Keratinocyte (primary cell): ENCODE results near the gene GLRB. TPM values are rescaled to one million over a fixed set of nuclear protein-coding genes. Genes with fewer than 3 reads are reported as not detected.
A peak's percentile ranks its signal among the peaks of the same experiment; 100 is the strongest.
"Not testable (repeated sequence)": the region's sequence is repeated elsewhere in the genome, so short reads cannot be mapped to it uniquely, and the experiment has no call there.

Experiments used
- DNase-seq: peaks from one replicate; pipeline ENCODE4 v3.0.0-alpha.2; 2011; ENCODE audit warnings: low read depth, missing footprints, low spot score
- FAIRE-seq: peaks from 2 replicates; lab custom pipeline; 2011; peaks lifted over from hg19 to GRCh38; lab: Jason Lieb, UNC
- H2AFZ ChIP-seq: 2 replicates; pipeline ENCODE4 v1.6.0; 2012; ENCODE audit warnings: low read length, control low read depth, inconsistent platforms; ENCODE audit not compliant: control insufficient read depth
- H3K27ac ChIP-seq: 2 replicates; pipeline ENCODE4 v1.5.1; 2011; ENCODE audit warnings: low read length; ENCODE audit not compliant: control insufficient read depth, insufficient read depth
- H3K27me3 ChIP-seq: 3 replicates; pipeline ENCODE4 v1.6.0; 2011; ENCODE audit warnings: low read length; ENCODE audit not compliant: control insufficient read depth, insufficient read depth; ENCODE audit errors: extremely low read depth
- H3K36me3 ChIP-seq, 2 experiments: 2 replicates in 1 of 2; 3 replicates in 1 of 2; pipeline ENCODE4 v1.5.1; 2011; ENCODE audit warnings: low read length in 2 of 2, mild to moderate bottlenecking in 1 of 2; ENCODE audit not compliant: control insufficient read depth in 2 of 2, insufficient read depth in 2 of 2; ENCODE audit errors: extremely low read depth in 1 of 2
- H3K4me1 ChIP-seq: 3 replicates; pipeline ENCODE4 v1.5.1; 2011; ENCODE audit warnings: low read length; ENCODE audit not compliant: control insufficient read depth, insufficient read depth; ENCODE audit errors: extremely low read depth
- H3K4me2 ChIP-seq: 3 replicates; pipeline ENCODE4 v1.6.0; 2011; ENCODE audit warnings: low read depth, low read length; ENCODE audit not compliant: control insufficient read depth, insufficient read depth; ENCODE audit errors: extremely low read depth
- H3K4me3 ChIP-seq, 3 experiments: fragments of 200-600 bp in 1 of 3; sonication (generic) in 1 of 3; 2 replicates in 2 of 3; 3 replicates in 1 of 3; pipeline ENCODE4 v1.5.1; 2011 to 2016; ENCODE audit warnings: low read length in 3 of 3, mild to moderate bottlenecking in 3 of 3, control low read depth in 2 of 3, inconsistent platforms in 1 of 3, low read depth in 1 of 3, mixed read lengths in 1 of 3, mixed run types in 1 of 3, moderate library complexity in 1 of 3; ENCODE audit not compliant: control insufficient read depth in 2 of 3, insufficient read depth in 2 of 3; ENCODE audit errors: extremely low read depth in 1 of 3
- H3K79me2 ChIP-seq: 2 replicates; pipeline ENCODE4 v1.6.0; 2012; ENCODE audit warnings: low read length; ENCODE audit not compliant: control insufficient read depth, insufficient read depth
- H3K9ac ChIP-seq: 3 replicates; pipeline ENCODE4 v1.6.0; 2011; ENCODE audit warnings: low read length; ENCODE audit not compliant: control insufficient read depth, insufficient read depth; ENCODE audit errors: extremely low read depth
- H3K9me1 ChIP-seq: 3 replicates; pipeline ENCODE4 v1.6.0; 2011; ENCODE audit warnings: low read length; ENCODE audit not compliant: control insufficient read depth, insufficient read depth; ENCODE audit errors: extremely low read depth
- H3K9me3 ChIP-seq: 2 replicates; pipeline ENCODE4 v1.5.1; 2012; ENCODE audit warnings: low read depth, low read length; ENCODE audit not compliant: control insufficient read depth
- H4K20me1 ChIP-seq: 3 replicates; pipeline ENCODE4 v1.6.0; 2011; ENCODE audit warnings: low read length; ENCODE audit not compliant: control insufficient read depth, insufficient read depth; ENCODE audit errors: extremely low read depth
- EZH2 ChIP-seq: IDR thresholded peaks from one replicate; pipeline ENCODE4 v1.6.1; 2012; ENCODE audit warnings: inconsistent platforms, mild to moderate bottlenecking, low read length, moderate library complexity
- dilution Hi-C: fragments of 300-500 bp; cut with MboI; formaldehyde crosslinking; loops from one replicate; pipeline ENCODE4 v1.7.0; 2020; ENCODE audit warnings: low sequenced_read_pairs; ENCODE audit not compliant: extremely low pct_ligation_motif_present
- polyA plus RNA-seq, 5 experiments: library from polyadenylated mRNA; depleted of rRNA in 3 of 5; stranded (reverse) in 3 of 5; stranded (forward) in 1 of 5; unstranded in 1 of 5; fragments of >200 nt; gene quantifications; 1 replicate in 1 of 5; 2 replicates in 3 of 5; 3 replicates in 1 of 5; pipeline versions ENCODE4 v1.2.1 to v1.2.3, GENCODE V29; 2011 to 2012; ENCODE audit warnings: missing spikeins in 2 of 5, low read depth in 1 of 5, low replicate concordance in 1 of 5
- TF ChIP-seq, protein P1 (sequence below), 3 experiments: IDR thresholded peaks in 1 of 3; conservative IDR thresholded peaks in 1 of 3; optimal IDR thresholded peaks in 1 of 3; 2 replicates in 2 of 3; 3 replicates in 1 of 3; pipeline versions ENCODE3 to v1.5.1; 2011; ENCODE audit warnings: low read length in 3 of 3, mild to moderate bottlenecking in 3 of 3, moderate library complexity in 2 of 3, control low read depth in 1 of 3, inconsistent platforms in 1 of 3; ENCODE audit not compliant: insufficient read depth in 2 of 3; ENCODE audit errors: extremely low read depth in 1 of 3

GLRB gene
- polyA plus RNA-seq, 1 donor (not counting 4 experiments of a cell fraction or from before 2014, with no cell fraction given): 1.0 TPM

DNA sequence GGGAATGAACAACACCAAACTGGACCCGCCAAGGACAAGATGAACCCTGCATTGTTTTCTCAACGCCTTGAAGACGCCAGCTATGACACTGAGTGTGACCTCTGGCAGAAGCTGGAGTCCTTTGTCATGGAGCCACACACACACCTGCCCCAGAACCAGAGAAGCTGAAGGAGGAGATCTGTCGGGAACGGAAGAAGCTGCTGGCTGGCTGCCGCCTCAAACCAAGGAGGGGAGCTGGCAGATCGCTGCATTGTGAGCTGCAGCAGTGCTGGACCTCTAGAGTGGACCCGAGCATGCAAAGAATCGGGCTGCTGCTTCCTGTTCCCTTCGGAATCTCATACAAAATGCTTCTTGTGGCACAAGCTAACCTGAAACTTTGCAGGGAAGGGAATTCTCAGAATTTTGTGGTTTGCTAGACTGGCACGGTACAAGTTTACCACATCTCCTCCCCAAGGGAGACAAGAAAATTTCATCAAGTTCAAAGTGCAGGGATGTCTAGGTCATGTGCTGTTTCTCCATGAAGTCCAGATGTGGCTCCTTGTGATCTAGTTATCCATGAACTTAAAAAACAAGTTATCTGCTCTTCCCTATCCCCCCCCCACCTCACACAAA is 23.4 kb upstream of the GLRB start:
- H3K27ac ChIP-seq: no peak overlapping the region
- no peaks in the 10 kb centered on the region for H3K4me1 ChIP-seq
- no peaks in the 10 kb centered on the region for H3K9me1 ChIP-seq
- DNase-seq (no peak), FAIRE-seq (no peak)
- no peaks in the 10 kb centered on the region for H3K36me3 ChIP-seq
- no peak overlapping the region for H3K4me2 ChIP-seq
- H3K79me2 ChIP-seq: no peaks in the 10 kb centered on the region
- no peak overlapping the region for H3K9ac ChIP-seq
- H3K9me3 ChIP-seq: no peaks in the 10 kb centered on the region
- no peaks in the 10 kb centered on the region for H3K27me3 ChIP-seq
- no peak overlapping the region for H2AFZ ChIP-seq
- no peaks in the 10 kb centered on the region for H4K20me1 ChIP-seq
- no peak overlapping the region for H3K4me3 ChIP-seq
- TF ChIP-seq, protein P1, sequence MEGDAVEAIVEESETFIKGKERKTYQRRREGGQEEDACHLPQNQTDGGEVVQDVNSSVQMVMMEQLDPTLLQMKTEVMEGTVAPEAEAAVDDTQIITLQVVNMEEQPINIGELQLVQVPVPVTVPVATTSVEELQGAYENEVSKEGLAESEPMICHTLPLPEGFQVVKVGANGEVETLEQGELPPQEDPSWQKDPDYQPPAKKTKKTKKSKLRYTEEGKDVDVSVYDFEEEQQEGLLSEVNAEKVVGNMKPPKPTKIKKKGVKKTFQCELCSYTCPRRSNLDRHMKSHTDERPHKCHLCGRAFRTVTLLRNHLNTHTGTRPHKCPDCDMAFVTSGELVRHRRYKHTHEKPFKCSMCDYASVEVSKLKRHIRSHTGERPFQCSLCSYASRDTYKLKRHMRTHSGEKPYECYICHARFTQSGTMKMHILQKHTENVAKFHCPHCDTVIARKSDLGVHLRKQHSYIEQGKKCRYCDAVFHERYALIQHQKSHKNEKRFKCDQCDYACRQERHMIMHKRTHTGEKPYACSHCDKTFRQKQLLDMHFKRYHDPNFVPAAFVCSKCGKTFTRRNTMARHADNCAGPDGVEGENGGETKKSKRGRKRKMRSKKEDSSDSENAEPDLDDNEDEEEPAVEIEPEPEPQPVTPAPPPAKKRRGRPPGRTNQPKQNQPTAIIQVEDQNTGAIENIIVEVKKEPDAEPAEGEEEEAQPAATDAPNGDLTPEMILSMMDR (optimal IDR thresholded peaks at IDR 0.05 in 1 of 3, IDR thresholded peaks at IDR 0.05 in 1 of 3, conservative IDR thresholded peaks at IDR 0.05 in 1 of 3; ENCODE audit: extremely low read depth in 1 of 3, insufficient read depth in 2 of 3, low read length in 3 of 3): no peak
- TF ChIP-seq EZH2: no peak
- dilution Hi-C loops: no loop called here

DNA sequence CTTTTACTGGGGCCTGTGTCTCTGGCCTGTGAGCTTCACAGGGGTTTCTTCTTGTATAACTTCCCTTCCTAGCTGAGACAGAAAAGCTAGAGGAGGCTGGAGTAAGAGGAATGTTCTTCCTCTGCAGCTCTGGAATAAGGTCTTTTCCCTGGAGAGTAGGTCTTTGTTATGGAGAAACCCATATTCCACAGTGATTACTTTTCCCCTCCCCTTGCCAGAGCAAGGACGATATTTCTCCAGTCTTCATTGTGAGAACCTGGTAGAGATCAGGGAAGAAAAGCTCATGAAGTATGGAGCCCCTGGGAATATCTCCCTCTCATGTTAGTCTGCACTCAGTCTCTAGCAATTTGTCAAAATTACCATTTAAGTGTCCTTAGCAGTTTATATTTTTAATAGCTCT is 18.7 kb upstream of the GLRB start:
- Histone ChIP-seq H3K9me3 (no peaks in the 10 kb centered on the region), H3K79me2 (no peaks in the 10 kb centered on the region), H3K9ac (no peak overlapping the region), H3K27me3 (no peaks in the 10 kb centered on the region), H2AFZ (peak overlapping the region; percentile 5), H3K27ac (no peak overlapping the region), H3K4me3 (no peak overlapping the region), H3K4me2 (no peak overlapping the region), H3K9me1 (no peaks in the 10 kb centered on the region), H3K36me3 (no peaks in the 10 kb centered on the region), H3K4me1 (no peaks in the 10 kb centered on the region), H4K20me1 (no peaks in the 10 kb centered on the region)
- no peak for FAIRE-seq
- TF ChIP-seq, protein P1 (optimal IDR thresholded peaks at IDR 0.05 in 1 of 3, IDR thresholded peaks at IDR 0.05 in 1 of 3, conservative IDR thresholded peaks at IDR 0.05 in 1 of 3; ENCODE audit: extremely low read depth in 1 of 3, insufficient read depth in 2 of 3, low read length in 3 of 3): no peak
- no peak for TF ChIP-seq EZH2
- no peak for DNase-seq
- dilution Hi-C loops: no loop called here

DNA sequence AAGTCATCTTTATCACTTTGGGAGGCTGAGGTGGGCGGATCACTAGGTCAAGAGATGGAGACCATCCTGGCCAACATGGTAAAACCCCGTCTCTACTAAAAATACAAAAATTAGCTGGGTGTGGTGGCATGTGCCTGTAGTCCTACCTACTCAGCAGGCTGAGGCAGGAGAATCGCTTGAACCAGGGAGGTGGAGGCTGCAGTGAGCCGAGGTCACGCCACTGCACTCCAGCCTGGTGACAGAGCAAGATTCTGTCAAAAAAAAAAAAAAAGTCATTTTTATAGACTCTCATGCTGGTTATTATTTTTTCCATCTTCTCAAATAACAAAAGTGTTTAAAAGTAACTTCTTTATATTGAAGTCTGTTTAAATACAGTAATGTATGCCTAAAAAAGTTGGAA is 17.1 kb upstream of the GLRB start:
- H2AFZ ChIP-seq, H3K9me1 ChIP-seq, H3K4me1 ChIP-seq, H3K9me3 ChIP-seq, H3K79me2 ChIP-seq, DNase-seq, dilution Hi-C loops, H4K20me1 ChIP-seq, FAIRE-seq, H3K36me3 ChIP-seq, H3K27ac ChIP-seq, H3K9ac ChIP-seq, H3K4me3 ChIP-seq, H3K27me3 ChIP-seq, H3K4me2 ChIP-seq: not testable (repeated sequence)
